Ovary (tissue), 9 donors: Measurements from ENCODE around the gene ANXA6. TPM values are rescaled to one million over a fixed set of nuclear protein-coding genes. Genes with fewer than 3 reads are reported as not detected.

Experiments used
- DNase-seq, 5 donors: peaks; one replicate each; pipeline ENCODE4 v3.0.0-alpha.2; 2019 to 2020
- H3K27ac ChIP-seq, 2 donors: fragments of 200-600 bp; one replicate each; pipeline versions ENCODE4 v1.5.1 to v1.8.0; 2019 to 2022
- H3K27me3 ChIP-seq: fragments of 200-600 bp; one replicate; pipeline ENCODE4 v1.8.0; 2022
- H3K36me3 ChIP-seq: fragments of 200-600 bp; sonication (generic); one replicate; pipeline ENCODE4 v1.5.1; 2019
- H3K4me1 ChIP-seq: one replicate; pipeline ENCODE4 v1.8.1; 2013; ENCODE audit warnings: mild to moderate bottlenecking, moderate library complexity; ENCODE audit not compliant: insufficient read depth
- H3K4me3 ChIP-seq: fragments of 200-600 bp; sonication (generic); one replicate; pipeline ENCODE4 v1.5.1; 2017
- H3K9me3 ChIP-seq, 2 donors: fragments of 200-600 bp in 1 of 2; sonication (generic) in 1 of 2; one replicate each; pipeline versions ENCODE4 v1.5.1 to v1.8.1; 2013 to 2019; ENCODE audit warnings: mild to moderate bottlenecking in 1 of 2, moderate library complexity in 1 of 2
- CTCF ChIP-seq, 3 donors: fragments of 450-650 bp in 2 of 3; fragments of 200-600 bp in 1 of 3; IDR thresholded peaks; one replicate each; pipeline versions ENCODE4 v1.5.1 to v1.8.0; 2016 to 2022; ENCODE audit warnings: antibody characterized with exemption in 3 of 3, mild to moderate bottlenecking in 1 of 3
- EP300 ChIP-seq: sonication (generic); formaldehyde crosslinking; IDR thresholded peaks from one replicate; pipeline ENCODE4 v1.6.1; 2017; ENCODE audit warnings: antibody characterized with exemption
- POLR2A ChIP-seq: fragments of 450-650 bp; IDR thresholded peaks from one replicate; pipeline ENCODE4 v1.6.1; 2017; ENCODE audit warnings: antibody characterized with exemption, mild to moderate bottlenecking, moderate library complexity
- WGBS, 3 donors: extraction: QIAGEN DNeasy Blood & Tissue Kit in 1 of 3; methylation state at CpG; one replicate each; pipeline versions ENCODE4 v1.1.5 to v1.1.7; 2013 to 2017; 5-methylcytosine and 5-hydroxymethylcytosine counted together
- intact Hi-C, 4 donors: fragments of 100-400 bp; cut with DNase I; formaldehyde crosslinking; loops; one replicate each; pipeline versions ENCODE4 v1.11.0 to v1.15.1; 2022 to 2023
- polyA plus RNA-seq, 2 donors: library from polyadenylated mRNA; stranded (reverse); fragments of 200-250 nt in 1 of 2; fragments of 350-450 nt in 1 of 2; fragmentation: Illumina TruSeq in 1 of 2; extraction: RNeasy Lipid Tissue Mini Kit (QIAGEN cat#74804) in 1 of 2; gene quantifications; one replicate each; pipeline ENCODE4 v1.2.3, GENCODE V29; 2013 to 2014
- total RNA-seq, 7 donors: library from RNA; depleted of rRNA in 2 of 7; stranded (reverse); fragments of >200 nt in 2 of 7; fragmentation: NEBNext Ultra II Directional in 3 of 7; extraction: Animal tissue kit (Norgen Biotek cat#: 25700) in 3 of 7; gene quantifications; one replicate each; pipeline versions ENCODE4 v1.1.0 to v1.2.4, GENCODE V29; 2016 to 2023
- donor health status: DM: no; HTN: no; CAD: no; lungs with moderate emphysema.
- donor health status: DM: no; HTN: no; CAD: no.
- donor health status: Bipolar disorder and iron deficiency.
- donor health status: DM: yes; HTN: yes; CAD: no.
- donor health status: DM: no; HTN: no; CAD: no.
- donor health status: DM: yes; HTN: yes; CAD: no.

ANXA6 gene
- total and polyA plus RNA-seq, 9 donors, result 117 to 541 (median 225) TPM

- DNase-seq, result no peak
- no peak overlapping the region for H3K4me3 ChIP-seq
- H3K9me3 ChIP-seq, result no peaks in the 10 kb centered on the region
- H3K36me3 ChIP-seq, result no peaks in the 10 kb centered on the region
- TF ChIP-seq CTCF (IDR thresholded peaks at IDR 0.05) (no peak), EP300 (no peak), POLR2A (no peak)
- peaks cover 6% of the 10 kb centered on the region for H3K4me1 ChIP-seq
- no peak overlapping the region for H3K27ac ChIP-seq
- no peaks in the 10 kb centered on the region for H3K27me3 ChIP-seq
- intact Hi-C loops, result loop anchor here in 2 of 4 donors (2.0 to 10.0 kb wide), 2 partner anchors 48 to 106 kb away; no protein-coding TSS in a partner anchor
- WGBS, 3 donors, result 83 to 94% (median 87%) methylated on average over 5 of the region's 5 CpGs
These were observed 99.3 kb downstream of the ANXA6 start for GRCh38 chr5:151058301-151058700.

- Histone ChIP-seq H3K4me1 (no peaks in the 10 kb centered on the region), H3K4me3 (no peak overlapping the region), H3K36me3 (no peaks in the 10 kb centered on the region), H3K9me3 (no peaks in the 10 kb centered on the region), H3K27me3 (no peaks in the 10 kb centered on the region), H3K27ac (no peak overlapping the region)
- no peak for TF ChIP-seq EP300
- TF ChIP-seq CTCF (IDR thresholded peaks at IDR 0.05), result no peak
- no peak for TF ChIP-seq POLR2A
- WGBS, 3 donors, result 95 to 96% (median 96%) methylated on average over 25 of the region's 25 CpGs
- intact Hi-C loops, result loop anchor here in 1 of 4 donors (10.0 kb wide), 1 partner anchor 108 kb away; no protein-coding TSS in a partner anchor
- DNase-seq, result no peak
These were observed 100.9 kb downstream of the ANXA6 start for GRCh38 chr5:151056379-151057325.

GRCh38 chr5:151055336-151055735 lies 102.2 kb downstream of the ANXA6 start:
- H3K27ac ChIP-seq, result no peak overlapping the region
- H3K36me3 ChIP-seq, result no peaks in the 10 kb centered on the region
- no peak overlapping the region for H3K4me3 ChIP-seq
- intact Hi-C loops, result loop anchor here in 1 of 4 donors (10.0 kb wide), 1 partner anchor 109 kb away; no protein-coding TSS in a partner anchor
- WGBS, 3 donors, result 85 to 90% (median 87%) methylated on average over 6 of the region's 6 CpGs
- DNase-seq, result no peak
- no peaks in the 10 kb centered on the region for H3K9me3 ChIP-seq
- H3K27me3 ChIP-seq, result no peaks in the 10 kb centered on the region
- H3K4me1 ChIP-seq, result no peaks in the 10 kb centered on the region
- TF ChIP-seq CTCF (IDR thresholded peaks at IDR 0.05) (no peak), POLR2A (no peak), EP300 (no peak)

- intact Hi-C loops, result loop anchor here in 3 of 4 donors (5.0 to 10.0 kb wide), 4 partner anchors 47 to 110 kb away; no protein-coding TSS in a partner anchor
- TF ChIP-seq CTCF (IDR thresholded peaks at IDR 0.05) (no peak), EP300 (no peak), POLR2A (no peak)
- no peak overlapping the region for H3K4me3 ChIP-seq
- WGBS, 3 donors, result 91 to 94% (median 92%) methylated on average over 3 of the region's 3 CpGs
- H3K27ac ChIP-seq, result no peak overlapping the region
- H3K36me3 ChIP-seq, result no peaks in the 10 kb centered on the region
- DNase-seq, result no peak
- H3K4me1 ChIP-seq, result no peaks in the 10 kb centered on the region
- no peaks in the 10 kb centered on the region for H3K27me3 ChIP-seq
- no peaks in the 10 kb centered on the region for H3K9me3 ChIP-seq
These were observed 102.9 kb downstream of the ANXA6 start for GRCh38 chr5:151054709-151055108.
